Osteoblast (primary cell): ENCODE data around the gene AHCY. TPM values are rescaled to one million over a fixed set of nuclear protein-coding genes. Genes with fewer than 3 reads are reported as not detected.
"Not testable (repeated sequence)": the region's sequence is repeated elsewhere in the genome, so short reads cannot be mapped to it uniquely, and the experiment has no call there.

Experiments used
- DNase-seq: peaks from one replicate; pipeline ENCODE4 v3.0.0; 2011; ENCODE audit warnings: low spot score, mixed read lengths; ENCODE audit not compliant: insufficient read length; ENCODE audit errors: missing footprints
- H2AFZ ChIP-seq: 2 replicates; pipeline ENCODE4 v1.6.0; 2011; ENCODE audit warnings: mild to moderate bottlenecking, low read length
- H3K27ac ChIP-seq: 2 replicates; pipeline ENCODE4 v1.5.1; 2011; ENCODE audit warnings: mild to moderate bottlenecking, low read depth, low read length, moderate library complexity
- H3K27me3 ChIP-seq: 2 replicates; pipeline ENCODE4 v1.6.0; 2012; ENCODE audit warnings: mild to moderate bottlenecking, control low read depth, inconsistent platforms, low read length, moderate library complexity; ENCODE audit not compliant: insufficient read depth
- H3K36me3 ChIP-seq: 2 replicates; pipeline ENCODE4 v1.5.1; 2011; ENCODE audit warnings: mild to moderate bottlenecking, low read length, control low read depth, moderate library complexity; ENCODE audit not compliant: insufficient read depth
- H3K4me1 ChIP-seq: 2 replicates; pipeline ENCODE4 v1.5.1; 2011; ENCODE audit warnings: mild to moderate bottlenecking, low read length, control low read depth, moderate library complexity; ENCODE audit not compliant: insufficient read depth
- H3K4me2 ChIP-seq: 2 replicates; pipeline ENCODE4 v1.6.0; 2011; ENCODE audit warnings: mild to moderate bottlenecking, low read length; ENCODE audit not compliant: insufficient read depth
- H3K4me3 ChIP-seq: fragments of 200-600 bp; sonication (generic); 3 replicates; pipeline ENCODE4 v1.5.1; 2012; ENCODE audit warnings: mild to moderate bottlenecking, low read length, inconsistent platforms; ENCODE audit not compliant: insufficient read depth
- H3K79me2 ChIP-seq: 2 replicates; pipeline ENCODE4 v1.6.0; 2012; ENCODE audit warnings: mild to moderate bottlenecking, low read length, control low read depth, inconsistent platforms; ENCODE audit not compliant: insufficient read depth
- H3K9me3 ChIP-seq: 2 replicates; pipeline ENCODE4 v1.5.1; 2011; ENCODE audit warnings: low read depth, low read length, control low read depth
- H4K20me1 ChIP-seq: 2 replicates; pipeline ENCODE4 v1.6.0; 2012; ENCODE audit warnings: mild to moderate bottlenecking, low read length, control low read depth; ENCODE audit not compliant: insufficient read depth
- CTCF ChIP-seq: IDR thresholded peaks from 2 replicates; pipeline ENCODE4 v1.5.1; 2011; ENCODE audit warnings: mild to moderate bottlenecking, low read depth, low read length, moderate library complexity; ENCODE audit errors: extremely low read depth
- total RNA-seq: library from RNA; depleted of rRNA; stranded (reverse); fragments of >200 nt; gene quantifications from 2 replicates; pipeline ENCODE4 v1.2.3, GENCODE V29; 2012

AHCY gene
- total RNA-seq, 1 donor, result 87.6 TPM

GRCh38 chr20:34243377-34243776, 59.8 kb downstream of the AHCY start:
- TF ChIP-seq CTCF, result no peak

DNA sequence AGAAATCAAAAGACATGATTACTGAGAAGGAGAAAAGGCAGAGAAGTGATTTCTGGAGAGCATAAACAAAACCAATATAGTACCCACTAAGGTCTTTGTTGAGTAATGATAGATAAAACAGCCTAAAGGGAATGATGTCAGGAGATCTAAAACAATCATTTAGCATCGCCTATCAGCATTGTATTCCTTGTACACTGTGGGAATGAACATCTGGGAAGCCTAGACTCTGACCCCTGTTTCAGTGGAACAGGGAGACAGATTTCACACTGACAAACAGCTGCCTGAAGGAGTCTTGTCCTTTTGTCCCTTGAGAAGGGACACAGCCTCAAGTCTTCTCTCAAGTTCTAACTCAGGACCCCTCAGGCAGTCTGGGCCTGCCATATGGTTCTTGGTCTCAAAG, 60.3 kb downstream of the AHCY start:
- TF ChIP-seq CTCF, result no peak
- DNase-seq, result no peak
- peaks cover 13% of the 10 kb centered on the region for H3K27me3 ChIP-seq
- no peak overlapping the region for H2AFZ ChIP-seq
- no peaks in the 10 kb centered on the region for H3K79me2 ChIP-seq
- H4K20me1 ChIP-seq, result no peaks in the 10 kb centered on the region
- H3K4me2 ChIP-seq, result no peak overlapping the region
- no peak overlapping the region for H3K4me3 ChIP-seq
- H3K36me3 ChIP-seq, result no peaks in the 10 kb centered on the region
- H3K27ac ChIP-seq, result no peak overlapping the region
- H3K9me3 ChIP-seq, result no peaks in the 10 kb centered on the region
- H3K4me1 ChIP-seq, result no peaks in the 10 kb centered on the region

More at GRCh38 chr20:34243377-34243776, 59.8 kb downstream of the AHCY start:
- Histone ChIP-seq H3K79me2 (no peaks in the 10 kb centered on the region), H3K27me3 (peaks cover 13% of the 10 kb centered on the region), H3K36me3 (no peaks in the 10 kb centered on the region), H3K4me3 (no peak overlapping the region), H3K4me2 (no peak overlapping the region), H3K4me1 (peaks cover 2% of the 10 kb centered on the region), H4K20me1 (no peaks in the 10 kb centered on the region), H2AFZ (no peak overlapping the region), H3K9me3 (no peaks in the 10 kb centered on the region), H3K27ac (no peak overlapping the region)
- DNase-seq, result no peak

- not testable (repeated sequence) for H3K36me3 ChIP-seq, H3K4me3 ChIP-seq, H2AFZ ChIP-seq, H3K79me2 ChIP-seq, H3K9me3 ChIP-seq, H4K20me1 ChIP-seq, DNase-seq, H3K27ac ChIP-seq, H3K4me2 ChIP-seq, H3K4me1 ChIP-seq
- H3K27me3 ChIP-seq, result peaks cover 13% of the 10 kb centered on the region
Observed at GRCh38 chr20:34242015-34242414, 61.1 kb downstream of the AHCY start.

- no peak within 1 kb of the TSS for H3K4me2 ChIP-seq
- peaks cover 13% of the 10 kb centered on the region for H3K27me3 ChIP-seq
- no peaks in the 10 kb centered on the region for H3K4me1 ChIP-seq
- H2AFZ ChIP-seq, result no peak within 1 kb of the TSS
- no peaks in the 10 kb centered on the region for H4K20me1 ChIP-seq
- no peak within 1 kb of the TSS for H3K4me3 ChIP-seq
- no peaks in the 10 kb centered on the region for H3K79me2 ChIP-seq
- no peak for DNase-seq
- H3K36me3 ChIP-seq, result no peaks in the 10 kb centered on the region
- H3K27ac ChIP-seq, result no peak within 1 kb of the TSS
- TF ChIP-seq CTCF, result no peak
- no peaks in the 10 kb centered on the region for H3K9me3 ChIP-seq
Observed at GRCh38 chr20:34240693-34241615, 62.2 kb downstream of the AHCY start, which contains the start of gene ASIP. Gene ASIP, plus strand, starts transcription at chr20:34241423. Its CDS starts 18,952 bp downstream, at chr20:34260375.
